Measurements from ENCODE around the gene CDK18.

DNA sequence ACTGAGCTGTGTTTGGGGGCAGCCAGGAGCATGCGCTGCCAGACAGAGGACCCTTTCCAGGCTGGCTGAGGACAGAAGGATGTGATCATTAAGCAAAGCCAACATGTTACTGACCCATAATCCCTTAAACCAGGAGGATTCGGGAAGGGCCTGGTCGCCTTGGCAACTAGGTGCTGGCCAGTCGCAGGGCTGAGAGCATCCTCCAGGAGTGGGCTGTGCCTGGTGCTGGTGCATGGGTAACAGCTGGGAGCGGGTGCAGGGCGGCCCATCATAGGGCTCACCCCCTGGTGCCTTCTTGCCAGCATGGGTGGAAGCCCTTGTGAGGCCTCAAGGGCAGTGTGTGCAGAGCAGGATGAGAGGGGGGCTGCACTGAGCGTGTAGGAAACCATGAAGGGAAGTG is 17.2 kb downstream of the CDK18 start:
- TF ChIP-seq, protein P1, sequence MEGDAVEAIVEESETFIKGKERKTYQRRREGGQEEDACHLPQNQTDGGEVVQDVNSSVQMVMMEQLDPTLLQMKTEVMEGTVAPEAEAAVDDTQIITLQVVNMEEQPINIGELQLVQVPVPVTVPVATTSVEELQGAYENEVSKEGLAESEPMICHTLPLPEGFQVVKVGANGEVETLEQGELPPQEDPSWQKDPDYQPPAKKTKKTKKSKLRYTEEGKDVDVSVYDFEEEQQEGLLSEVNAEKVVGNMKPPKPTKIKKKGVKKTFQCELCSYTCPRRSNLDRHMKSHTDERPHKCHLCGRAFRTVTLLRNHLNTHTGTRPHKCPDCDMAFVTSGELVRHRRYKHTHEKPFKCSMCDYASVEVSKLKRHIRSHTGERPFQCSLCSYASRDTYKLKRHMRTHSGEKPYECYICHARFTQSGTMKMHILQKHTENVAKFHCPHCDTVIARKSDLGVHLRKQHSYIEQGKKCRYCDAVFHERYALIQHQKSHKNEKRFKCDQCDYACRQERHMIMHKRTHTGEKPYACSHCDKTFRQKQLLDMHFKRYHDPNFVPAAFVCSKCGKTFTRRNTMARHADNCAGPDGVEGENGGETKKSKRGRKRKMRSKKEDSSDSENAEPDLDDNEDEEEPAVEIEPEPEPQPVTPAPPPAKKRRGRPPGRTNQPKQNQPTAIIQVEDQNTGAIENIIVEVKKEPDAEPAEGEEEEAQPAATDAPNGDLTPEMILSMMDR (IDR thresholded peaks at IDR 0.05; ENCODE audit: low read depth, low read length), result no peak
- TF ChIP-seq EZH2phosphoT487 (IDR thresholded peaks at IDR 0.05; ENCODE audit: low read depth), result no peak

All from OCI-LY3 (cell line).